Parathyroid adenoma (tissue), 2 donors: ENCODE measurements around the gene SVIL.

Experiments
- H2AFZ ChIP-seq: fragments of 300-600 bp; sonication (generic); one replicate; pipeline ENCODE4 v1.7.0; 2017; ENCODE audit warnings: antibody characterized with exemption, mild to moderate bottlenecking
- H3K27ac ChIP-seq: fragments of 300-600 bp; sonication (generic); one replicate; pipeline ENCODE4 v1.7.0; 2017
- H3K27me3 ChIP-seq: fragments of 300-600 bp; sonication (generic); one replicate; pipeline ENCODE4 v1.7.0; 2017; ENCODE audit warnings: low read length; ENCODE audit not compliant: control insufficient read depth, insufficient read depth
- H3K36me3 ChIP-seq: fragments of 300-600 bp; sonication (generic); one replicate; pipeline ENCODE4 v1.7.0; 2017; ENCODE audit warnings: low read length; ENCODE audit not compliant: control insufficient read depth, insufficient read depth
- H3K4me1 ChIP-seq: fragments of 300-600 bp; sonication (generic); one replicate; pipeline ENCODE4 v1.7.0; 2017; ENCODE audit warnings: control low read depth
- H3K4me2 ChIP-seq: fragments of 300-600 bp; sonication (generic); one replicate; pipeline ENCODE4 v1.7.0; 2017; ENCODE audit warnings: low read length
- H3K4me3 ChIP-seq: fragments of 300-600 bp; sonication (generic); one replicate; pipeline ENCODE4 v1.7.0; 2017; ENCODE audit warnings: low read depth, low read length
- H3K79me2 ChIP-seq: fragments of 300-600 bp; sonication (generic); one replicate; pipeline ENCODE4 v1.7.0; 2017; ENCODE audit warnings: control low read depth
- H3K9ac ChIP-seq: fragments of 300-600 bp; sonication (generic); one replicate; pipeline ENCODE4 v1.7.0; 2017; ENCODE audit warnings: mild to moderate bottlenecking
- H3K9me3 ChIP-seq: fragments of 300-600 bp; sonication (generic); one replicate; pipeline ENCODE4 v1.7.0; 2017; ENCODE audit warnings: low read length; ENCODE audit not compliant: control insufficient read depth
- TF ChIP-seq, protein P1 (sequence below): fragments of 300-600 bp; sonication (generic); IDR thresholded peaks from one replicate; pipeline ENCODE4 v1.7.0; 2017; ENCODE audit warnings: antibody characterized with exemption, mild to moderate bottlenecking
- donor health status: primary hyperparathyroidism.

Gene SVIL

DNA sequence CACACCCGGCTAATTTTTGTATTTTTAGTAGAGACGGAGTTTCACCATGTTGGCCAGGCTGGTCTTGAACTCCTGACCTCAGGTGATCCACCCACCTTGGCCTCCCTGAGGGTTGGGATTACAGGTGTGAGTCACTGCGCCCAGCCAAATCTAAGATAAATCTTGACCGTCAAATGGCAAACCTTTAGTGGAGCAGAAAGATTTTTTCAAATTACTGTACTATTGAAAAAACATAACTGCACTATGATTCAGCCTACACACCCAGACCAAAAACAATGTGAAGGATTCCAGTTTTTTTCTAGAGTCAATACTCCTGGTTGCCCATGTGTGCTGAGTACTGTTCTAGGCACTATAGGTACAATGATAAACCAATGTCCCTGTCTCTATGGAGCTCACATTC lies 33.9 kb upstream of the SVIL start:
- Histone ChIP-seq H3K4me1 (peaks cover 6% of the 10 kb centered on the region), H3K36me3 (no peaks in the 10 kb centered on the region), H3K9ac (no peak overlapping the region), H3K27ac (no peak overlapping the region), H3K4me2 (no peak overlapping the region), H3K4me3 (no peak overlapping the region), H3K27me3 (no peaks in the 10 kb centered on the region), H3K79me2 (peaks cover 13% of the 10 kb centered on the region), H2AFZ (no peak overlapping the region), H3K9me3 (no peaks in the 10 kb centered on the region)
- TF ChIP-seq, protein P1, sequence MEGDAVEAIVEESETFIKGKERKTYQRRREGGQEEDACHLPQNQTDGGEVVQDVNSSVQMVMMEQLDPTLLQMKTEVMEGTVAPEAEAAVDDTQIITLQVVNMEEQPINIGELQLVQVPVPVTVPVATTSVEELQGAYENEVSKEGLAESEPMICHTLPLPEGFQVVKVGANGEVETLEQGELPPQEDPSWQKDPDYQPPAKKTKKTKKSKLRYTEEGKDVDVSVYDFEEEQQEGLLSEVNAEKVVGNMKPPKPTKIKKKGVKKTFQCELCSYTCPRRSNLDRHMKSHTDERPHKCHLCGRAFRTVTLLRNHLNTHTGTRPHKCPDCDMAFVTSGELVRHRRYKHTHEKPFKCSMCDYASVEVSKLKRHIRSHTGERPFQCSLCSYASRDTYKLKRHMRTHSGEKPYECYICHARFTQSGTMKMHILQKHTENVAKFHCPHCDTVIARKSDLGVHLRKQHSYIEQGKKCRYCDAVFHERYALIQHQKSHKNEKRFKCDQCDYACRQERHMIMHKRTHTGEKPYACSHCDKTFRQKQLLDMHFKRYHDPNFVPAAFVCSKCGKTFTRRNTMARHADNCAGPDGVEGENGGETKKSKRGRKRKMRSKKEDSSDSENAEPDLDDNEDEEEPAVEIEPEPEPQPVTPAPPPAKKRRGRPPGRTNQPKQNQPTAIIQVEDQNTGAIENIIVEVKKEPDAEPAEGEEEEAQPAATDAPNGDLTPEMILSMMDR, result no peak

DNA sequence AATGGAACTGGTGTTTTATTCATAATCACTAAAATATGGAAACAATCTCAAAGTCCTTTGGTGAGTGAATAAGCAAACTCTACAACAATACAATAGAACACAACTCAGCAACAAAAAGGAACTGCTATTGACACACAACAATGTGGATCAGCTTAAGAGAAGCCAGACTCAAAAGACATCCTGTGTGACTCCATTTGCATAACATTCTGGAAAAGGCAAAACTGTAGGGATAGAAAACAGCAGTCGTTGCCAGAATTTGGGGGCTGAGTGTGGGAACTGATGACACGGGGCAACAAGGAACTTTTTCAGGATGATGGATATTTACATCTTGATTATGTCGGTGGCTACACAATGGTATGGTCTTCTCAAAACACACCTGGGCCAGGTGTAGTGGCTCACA lies 32.4 kb upstream of the SVIL start:
- no peaks in the 10 kb centered on the region for H3K9me3 ChIP-seq
- TF ChIP-seq, protein P1, result no peak
- no peak overlapping the region for H2AFZ ChIP-seq
- no peak overlapping the region for H3K4me2 ChIP-seq
- H3K9ac ChIP-seq, result no peak overlapping the region
- H3K36me3 ChIP-seq, result no peaks in the 10 kb centered on the region
- peaks cover 3% of the 10 kb centered on the region for H3K4me1 ChIP-seq
- H3K79me2 ChIP-seq, result peaks cover 18% of the 10 kb centered on the region
- H3K27me3 ChIP-seq, result no peaks in the 10 kb centered on the region
- no peak overlapping the region for H3K27ac ChIP-seq
- H3K4me3 ChIP-seq, result no peak overlapping the region

DNA sequence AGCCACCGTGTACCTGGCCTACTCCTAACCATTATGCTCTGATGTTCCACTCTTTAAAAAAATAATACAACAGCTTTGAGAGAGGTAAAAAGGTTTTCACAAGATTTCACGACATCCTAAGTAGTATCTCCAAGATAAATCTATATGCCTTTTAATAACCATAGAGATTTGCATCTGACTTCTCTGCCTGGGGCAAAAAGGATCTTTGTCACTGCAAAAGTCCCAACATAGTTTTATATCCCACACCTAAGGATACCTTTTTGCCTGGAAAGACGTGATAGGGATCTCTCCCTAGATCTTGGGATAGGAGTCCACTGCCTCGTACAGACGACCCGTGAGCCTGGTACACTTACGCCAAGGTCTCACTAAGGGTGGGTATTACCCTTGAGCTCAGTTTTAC lies 31.4 kb upstream of the SVIL start:
- H3K36me3 ChIP-seq, result no peaks in the 10 kb centered on the region
- H3K9ac ChIP-seq, result no peak overlapping the region
- H3K27ac ChIP-seq, result no peak overlapping the region
- H3K27me3 ChIP-seq, result no peaks in the 10 kb centered on the region
- H3K79me2 ChIP-seq, result peaks cover 21% of the 10 kb centered on the region
- no peak overlapping the region for H2AFZ ChIP-seq
- H3K4me1 ChIP-seq, result peaks cover 3% of the 10 kb centered on the region
- H3K9me3 ChIP-seq, result no peaks in the 10 kb centered on the region
- TF ChIP-seq, protein P1, result no peak
- H3K4me2 ChIP-seq, result no peak overlapping the region
- H3K4me3 ChIP-seq, result no peak overlapping the region

DNA sequence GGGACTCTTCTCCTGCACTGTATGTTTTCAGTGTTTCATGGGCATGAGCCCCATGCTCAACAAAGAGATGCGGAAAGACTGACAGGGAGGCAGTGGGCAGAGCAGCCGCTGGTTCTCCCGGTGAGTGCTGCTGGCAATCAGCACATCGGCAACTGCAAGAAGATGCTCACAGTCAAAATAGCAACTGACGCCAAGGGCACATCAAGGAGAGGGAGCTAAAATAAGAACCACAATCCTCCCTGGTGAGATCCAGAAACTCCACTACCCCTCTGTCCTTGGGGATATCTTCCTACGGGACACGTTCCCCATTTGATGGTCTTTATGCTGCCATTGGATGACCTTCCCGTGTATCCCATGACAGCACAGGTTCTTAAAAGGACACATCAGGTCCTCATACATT lies 28.9 kb upstream of the SVIL start:
- Histone ChIP-seq H3K79me2 (peaks cover 23% of the 10 kb centered on the region), H3K27ac (no peak overlapping the region), H3K4me1 (peaks cover 3% of the 10 kb centered on the region), H3K9ac (no peak overlapping the region), H2AFZ (no peak overlapping the region), H3K27me3 (no peaks in the 10 kb centered on the region), H3K9me3 (no peaks in the 10 kb centered on the region), H3K36me3 (no peaks in the 10 kb centered on the region), H3K4me3 (no peak overlapping the region), H3K4me2 (no peak overlapping the region)
- TF ChIP-seq, protein P1, result no peak
